Hematopoietic multipotent progenitor cell treated with erythropoietin and hydrocortisone succinate and interleukin-3 and kit ligand, for 15 days (in vitro differentiated cells): Measurements from ENCODE around the gene DCN.

Source experiments
- DNase-seq: peaks from one replicate; pipeline ENCODE4 v3.0.0-alpha.2; 2015; ENCODE audit warnings: low spot score

Gene DCN

GRCh38 chr12:91185421-91185820 lies 2.8 kb upstream of the DCN start:
- DNase-seq, result no peak

DNA sequence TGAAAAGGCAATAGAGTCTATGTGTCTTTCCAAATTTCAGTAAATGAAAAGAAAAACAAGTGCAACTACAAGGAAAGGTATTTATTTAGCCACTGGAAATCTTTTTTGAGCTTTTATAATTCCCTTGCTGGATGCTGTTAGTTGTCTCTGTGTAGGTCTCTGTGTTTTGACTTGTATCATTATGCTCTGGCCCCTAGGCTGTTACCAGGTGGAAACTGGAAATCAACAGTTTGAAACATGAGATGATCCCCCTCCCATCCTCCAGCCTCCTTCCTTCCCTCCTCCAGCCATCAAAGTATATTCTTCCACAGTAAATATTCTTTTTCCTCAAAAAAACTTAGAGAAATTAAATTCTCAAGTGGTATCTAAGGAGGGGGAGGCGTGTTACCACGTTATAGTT lies 934 bp upstream of the DCN start:
- no peak for DNase-seq

- DNase-seq, result no peak
Measured at GRCh38 chr12:91180582-91181395, 1.8 kb downstream of the DCN start.

- no peak for DNase-seq
Measured at GRCh38 chr12:91179966-91180561, 2.6 kb downstream of the DCN start.

GRCh38 chr12:91179315-91179714 lies 3.3 kb downstream of the DCN start:
- DNase-seq, result no peak

GRCh38 chr12:91178781-91179180 lies 3.8 kb downstream of the DCN start:
- DNase-seq, result no peak

DNA sequence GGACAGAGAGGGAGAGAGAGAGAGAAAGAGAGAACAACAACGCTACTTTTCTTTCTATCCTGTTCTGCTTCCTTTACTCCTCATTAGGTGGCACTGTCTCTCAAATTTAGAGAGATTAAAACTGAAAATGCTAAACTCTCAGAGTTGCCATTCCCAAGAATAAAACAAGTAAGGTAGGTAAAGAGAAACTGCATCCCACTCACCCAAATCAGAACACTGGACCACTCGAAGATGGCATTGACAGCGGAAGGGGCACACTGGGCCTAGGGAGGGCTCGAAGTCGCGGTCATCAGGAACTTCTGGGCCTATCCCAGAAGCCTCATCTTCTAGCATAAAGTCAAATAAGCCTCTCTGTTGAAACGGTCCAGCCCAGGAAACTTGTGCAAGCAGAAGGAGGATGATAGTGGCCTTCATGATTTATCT lies 4.5 kb downstream of the DCN start:
- no peak for DNase-seq

DNA sequence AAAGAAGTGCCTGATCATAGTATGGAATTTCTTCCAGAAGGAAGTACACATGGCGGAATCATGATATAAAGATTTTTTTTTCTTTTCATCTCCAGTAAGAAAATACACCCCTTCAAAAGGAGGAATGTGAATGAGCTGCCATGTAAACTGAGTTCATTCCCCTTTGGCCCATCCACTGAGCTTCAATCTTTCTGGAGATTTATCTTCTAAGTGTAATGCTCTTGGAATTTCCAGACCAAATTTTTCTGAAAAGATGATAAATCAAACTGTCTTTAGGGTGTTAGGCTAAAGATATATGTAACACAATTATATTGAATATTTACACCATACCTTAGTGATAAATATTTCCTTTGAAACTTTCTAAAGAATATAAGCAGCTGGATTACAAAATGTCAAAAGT lies 5.2 kb downstream of the DCN start:
- DNase-seq, result no peak

DNA sequence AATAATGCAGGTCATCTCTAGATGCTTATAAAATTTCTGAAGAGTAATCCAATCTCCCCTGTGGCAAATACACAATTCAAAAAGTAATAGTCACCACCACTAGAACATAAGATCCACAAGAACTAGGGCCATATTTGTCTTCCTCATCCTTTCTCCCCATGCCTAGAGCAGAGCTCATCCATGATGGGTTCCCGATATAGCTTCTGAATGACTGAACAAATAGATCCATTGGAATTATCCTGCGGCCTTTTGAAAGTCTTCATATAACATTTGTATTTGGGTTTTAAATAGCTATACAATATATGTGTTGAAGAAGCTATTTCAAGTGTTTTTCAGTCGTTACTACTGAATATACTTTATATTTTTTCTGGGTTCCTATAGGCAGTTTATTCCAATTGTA lies 5.7 kb downstream of the DCN start:
- no peak for DNase-seq

DNA sequence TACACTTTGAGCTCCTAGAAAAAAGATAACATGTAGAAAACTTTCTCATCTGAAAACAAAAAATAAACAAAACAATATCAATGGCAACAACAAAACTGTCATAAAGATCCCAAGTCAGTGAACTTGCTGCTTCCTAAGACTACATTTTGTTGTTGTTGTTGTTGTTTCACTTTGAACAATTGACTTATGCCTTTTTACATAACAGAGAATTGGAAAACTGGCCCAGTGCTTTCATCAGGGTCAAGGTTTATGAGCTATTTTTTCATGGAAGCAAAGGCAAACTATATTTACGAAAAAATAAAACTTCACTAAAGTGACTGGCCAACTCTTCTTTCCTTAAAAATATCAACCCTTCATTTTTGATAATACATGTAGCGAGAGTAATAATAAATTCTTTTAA lies 6.3 kb downstream of the DCN start:
- no peak for DNase-seq

- no peak for DNase-seq
Measured at GRCh38 chr12:91173124-91173523, 9.5 kb downstream of the DCN start.

GRCh38 chr12:91172096-91172495 lies 10.5 kb downstream of the DCN start:
- DNase-seq, result no peak

DNA sequence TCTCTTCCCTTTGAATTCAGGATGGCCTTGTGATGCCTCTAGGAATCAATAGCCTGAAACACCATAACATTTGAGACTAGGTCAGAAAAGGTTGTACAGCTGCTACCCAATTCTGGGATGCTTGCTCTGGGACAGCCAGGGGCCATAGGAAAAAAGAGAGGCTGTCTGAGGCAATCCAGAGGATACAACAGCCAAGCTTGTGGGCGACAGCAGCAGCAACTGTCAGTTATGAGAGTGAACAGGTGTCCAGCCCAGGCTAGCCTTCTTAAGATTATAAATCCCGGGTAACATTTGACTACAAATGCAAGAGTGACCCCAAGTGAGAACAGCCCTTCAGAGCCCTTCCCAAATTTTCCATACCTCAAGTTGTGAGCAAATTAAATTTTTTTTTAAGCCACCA lies 11.1 kb downstream of the DCN start:
- DNase-seq, result no peak

GRCh38 chr12:91163116-91163515 lies 19.5 kb downstream of the DCN start:
- no peak for DNase-seq

- DNase-seq, result no peak
Measured at GRCh38 chr12:91161009-91161408, 21.6 kb downstream of the DCN start.

DNA sequence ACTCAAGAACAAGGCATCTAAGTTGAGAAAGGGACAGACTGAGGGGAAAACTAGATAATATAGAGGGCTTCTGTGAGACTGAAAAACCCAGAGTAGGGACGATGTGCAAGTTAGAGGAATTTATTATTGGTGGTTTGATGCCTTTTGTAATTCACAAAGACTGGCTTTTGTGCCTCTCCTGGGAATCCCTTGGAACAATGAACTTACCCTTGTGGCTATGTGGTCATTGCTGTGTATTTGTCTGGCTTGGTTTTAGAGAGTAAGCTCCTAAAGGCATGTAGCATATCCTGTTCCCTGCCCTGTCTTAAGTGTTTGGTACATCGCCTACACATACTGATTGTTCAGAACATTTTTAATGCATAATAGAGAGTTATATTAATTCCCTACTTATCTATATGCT lies 26.6 kb downstream of the DCN start:
- DNase-seq, result no peak

DNA sequence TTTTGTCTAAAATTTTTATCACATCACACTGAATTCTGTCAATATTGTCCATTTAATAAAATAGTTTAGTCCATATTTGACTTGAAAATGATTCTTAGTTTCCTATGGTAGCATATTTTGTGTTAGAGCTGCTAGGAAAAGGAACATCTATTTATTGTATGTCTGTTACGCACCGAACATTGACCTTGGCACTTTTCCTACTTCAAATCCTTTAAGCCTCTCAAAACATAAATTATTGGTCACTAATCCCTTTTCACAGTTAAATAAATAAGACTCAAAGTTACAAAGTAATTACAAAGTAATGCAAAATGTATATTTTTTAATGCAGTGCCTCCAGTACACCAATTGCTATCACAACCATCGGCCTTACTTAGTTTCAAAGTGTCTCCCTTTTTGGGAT lies 28.5 kb downstream of the DCN start:
- DNase-seq, result no peak

- DNase-seq, result no peak
Measured at GRCh38 chr12:91144053-91144452, 38.6 kb downstream of the DCN start.

- DNase-seq, result no peak
Measured at GRCh38 chr12:91143206-91143605, 39.4 kb downstream of the DCN start.

GRCh38 chr12:91142221-91142631 lies 40.4 kb downstream of the DCN start:
- DNase-seq, result no peak

DNA sequence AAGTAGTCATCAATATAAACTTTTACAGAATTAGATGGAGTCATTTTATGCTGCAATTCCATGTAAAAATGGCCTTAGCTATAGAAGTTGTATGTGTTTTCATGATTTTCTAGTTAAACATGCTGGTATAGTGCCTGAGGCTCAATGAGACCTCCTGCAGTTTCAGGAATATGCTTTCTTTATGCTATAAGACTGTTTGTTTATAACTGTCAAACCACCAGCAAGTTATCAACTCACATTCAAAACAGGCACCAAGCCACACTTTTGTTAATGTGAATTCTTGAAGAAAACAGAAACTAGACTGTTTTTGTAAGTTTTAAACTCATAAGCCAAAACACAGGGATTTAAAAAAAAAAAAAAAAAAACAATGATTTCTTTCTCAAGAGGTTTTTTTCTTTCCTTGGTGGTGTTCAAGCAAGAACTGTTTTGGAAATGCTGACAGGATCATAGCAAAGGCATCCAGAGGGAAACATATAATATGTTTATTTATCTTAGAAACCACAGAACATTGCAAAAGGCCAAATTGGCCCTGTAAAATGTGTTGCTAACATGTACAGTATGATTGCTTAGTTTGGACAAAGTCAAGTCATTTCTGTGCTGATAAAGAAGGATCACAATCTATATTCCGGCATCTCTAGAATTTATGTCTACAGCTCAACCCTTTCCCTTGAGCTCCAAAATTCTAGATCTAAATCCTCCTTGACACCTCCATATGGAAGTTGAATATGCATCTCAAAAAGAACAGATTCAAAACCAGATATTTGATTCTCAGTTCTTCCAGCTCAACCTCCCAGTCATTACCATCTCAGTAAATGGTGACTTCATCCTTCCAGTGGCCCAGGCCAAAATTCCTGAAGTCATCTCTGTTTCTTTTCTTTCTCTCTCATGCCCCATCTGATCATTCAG lies 42.3 kb downstream of the DCN start:
- DNase-seq, result no peak

- DNase-seq, result no peak
Measured at GRCh38 chr12:91139286-91139685, 43.3 kb downstream of the DCN start.
